ENCODE results near the gene CCT7.
A peak's percentile ranks its signal among the peaks of the same experiment; 100 is the strongest.

GRCh38 chr2:73203055-73203681 is 30.9 kb upstream of the CCT7 start:
- no peak for TF ChIP-seq SIRT6 (IDR thresholded peaks at IDR 0.05; ENCODE audit: low read length)
- no peak for TF ChIP-seq ATF2 (IDR thresholded peaks at IDR 0.05; ENCODE audit: low read length)
- TF ChIP-seq EGR1 (IDR thresholded peaks at IDR 0.05; ENCODE audit: borderline replicate concordance, low read depth, low read length): no peak
- TF ChIP-seq GABPA (IDR thresholded peaks at IDR 0.05; ENCODE audit: borderline replicate concordance, insufficient read depth, low read length): no peak
- no peak for TF ChIP-seq USF2 (IDR thresholded peaks at IDR 0.05; ENCODE audit: low read length)
- no peak for TF ChIP-seq RFX5 (IDR thresholded peaks at IDR 0.05; ENCODE audit: borderline replicate concordance, low read depth, low read length)
- TF ChIP-seq NRF1 (IDR thresholded peaks at IDR 0.05; ENCODE audit: low read depth, low read length): no peak
- TF ChIP-seq ATF3 (IDR thresholded peaks at IDR 0.05; ENCODE audit: insufficient read depth, low read depth, low read length): no peak
- TF ChIP-seq EZH2 (IDR thresholded peaks at IDR 0.05; ENCODE audit: low read depth, low read length, severe bottlenecking): peak; percentile 84
- TF ChIP-seq CTCF (IDR thresholded peaks at IDR 0.05; ENCODE audit: control extremely low read depth in 1 of 3, insufficient read depth in 1 of 3, low read depth in 1 of 3, low read length in 3 of 3): no peak
- no peak for TF ChIP-seq SP4 (IDR thresholded peaks at IDR 0.05; ENCODE audit: low read length)

Measured in H1 (cell line).